Smooth muscle cell (in vitro differentiated cells): ENCODE results near the gene MRPL51. TPM values are rescaled to one million over a fixed set of nuclear protein-coding genes. Genes with fewer than 3 reads are reported as not detected.
"Not testable (repeated sequence)": the region's sequence is repeated elsewhere in the genome, so short reads cannot be mapped to it uniquely, and the experiment has no call there.

Experiments used
- DNase-seq: peaks from one replicate; lab custom pipeline; 2025; ENCODE audit not compliant: unreplicated experiment; lab: John Stamatoyannopoulos, UW
- H2AFZ ChIP-seq: fragments of 200-600 bp; sonication (generic); 2 replicates; pipeline ENCODE4 v1.6.0; 2016; ENCODE audit warnings: antibody characterized with exemption, low read depth, mild to moderate bottlenecking
- H3F3A ChIP-seq: fragments of 200-600 bp; sonication (generic); 2 replicates; pipeline ENCODE4 v1.6.0; 2017; ENCODE audit warnings: antibody characterized with exemption, low read depth
- H3K27ac ChIP-seq: fragments of 200-600 bp; sonication (generic); 2 replicates; pipeline ENCODE4 v1.5.1; 2016; ENCODE audit warnings: low read depth, mild to moderate bottlenecking
- H3K27me3 ChIP-seq: fragments of 200-600 bp; sonication (generic); 2 replicates; pipeline ENCODE4 v1.6.1; 2016; ENCODE audit warnings: low read depth, mild to moderate bottlenecking
- H3K36me3 ChIP-seq: fragments of 200-600 bp; sonication (generic); 2 replicates; pipeline ENCODE4 v1.5.1; 2016; ENCODE audit warnings: low read depth
- H3K4me1 ChIP-seq: fragments of 200-600 bp; sonication (generic); 2 replicates; pipeline ENCODE4 v1.5.1; 2016; ENCODE audit warnings: low read depth
- H3K4me2 ChIP-seq: fragments of 200-600 bp; sonication (generic); 2 replicates; pipeline ENCODE4 v1.6.0; 2016; ENCODE audit warnings: mild to moderate bottlenecking
- H3K4me3 ChIP-seq: fragments of 200-600 bp; sonication (generic); 2 replicates; pipeline ENCODE4 v1.5.1; 2016; ENCODE audit warnings: mild to moderate bottlenecking
- H3K79me2 ChIP-seq: fragments of 200-600 bp; sonication (generic); 2 replicates; pipeline ENCODE4 v1.6.0; 2016; ENCODE audit warnings: low read depth, mild to moderate bottlenecking
- H3K9ac ChIP-seq: fragments of 200-600 bp; sonication (generic); 2 replicates; pipeline ENCODE4 v1.6.0; 2016; ENCODE audit warnings: low read depth
- H3K9me3 ChIP-seq: fragments of 200-600 bp; sonication (generic); replicated peaks from 2 replicates; pipeline ENCODE4 v1.5.1; 2016; ENCODE audit warnings: low read depth
- H4K20me1 ChIP-seq: fragments of 200-600 bp; sonication (generic); 2 replicates; pipeline ENCODE4 v1.6.0; 2016; ENCODE audit warnings: low read depth
- WGBS: methylation state at CpG from one replicate; pipeline ENCODE4 v1.1.7; 2016; ENCODE audit warnings: low lambda C conversion rate; 5-methylcytosine and 5-hydroxymethylcytosine counted together
- polyA plus RNA-seq: library from polyadenylated mRNA; unstranded; fragments of >200 nt; fragmentation: Nextera tagmentation; extraction: Ambion mirVana; gene quantifications from 2 replicates; pipeline ENCODE4 v1.2.1, GENCODE V29; 2016
- total RNA-seq: library from RNA; depleted of rRNA; stranded (reverse); fragments of >200 nt; gene quantifications from 2 replicates; pipeline ENCODE4 v1.2.3, GENCODE V29; 2014
- TF ChIP-seq, protein P1 (sequence below): fragments of 200-600 bp; sonication (generic); IDR thresholded peaks from 2 replicates; pipeline ENCODE4 v1.5.1; 2017; ENCODE audit warnings: borderline replicate concordance, mild to moderate bottlenecking, antibody characterized with exemption; ENCODE audit not compliant: insufficient read depth, poor library complexity, severe bottlenecking

The MRPL51 gene
- total and polyA plus RNA-seq, 2 experiments from 2014 or later = 126 to 364 TPM

GRCh38 chr12:6494258-6494743, 1.2 kb upstream of the MRPL51 start:
- Histone ChIP-seq H3K4me1 (peaks cover 21% of the 10 kb centered on the region), H4K20me1 (peaks cover 6% of the 10 kb centered on the region), H3K36me3 (no peaks in the 10 kb centered on the region), H3K27ac (peak overlapping the region; percentile 35), H3F3A (peaks cover 4% of the 10 kb centered on the region), H3K4me3 (peak overlapping the region; percentile 74), H2AFZ (peak overlapping the region; percentile 33), H3K4me2 (peak overlapping the region; percentile 84), H3K9me3 (no peaks in the 10 kb centered on the region), H3K27me3 (no peaks in the 10 kb centered on the region), H3K79me2 (peaks cover 35% of the 10 kb centered on the region), H3K9ac (peak overlapping the region; percentile 4)
- no peak for DNase-seq
- TF ChIP-seq, protein P1, sequence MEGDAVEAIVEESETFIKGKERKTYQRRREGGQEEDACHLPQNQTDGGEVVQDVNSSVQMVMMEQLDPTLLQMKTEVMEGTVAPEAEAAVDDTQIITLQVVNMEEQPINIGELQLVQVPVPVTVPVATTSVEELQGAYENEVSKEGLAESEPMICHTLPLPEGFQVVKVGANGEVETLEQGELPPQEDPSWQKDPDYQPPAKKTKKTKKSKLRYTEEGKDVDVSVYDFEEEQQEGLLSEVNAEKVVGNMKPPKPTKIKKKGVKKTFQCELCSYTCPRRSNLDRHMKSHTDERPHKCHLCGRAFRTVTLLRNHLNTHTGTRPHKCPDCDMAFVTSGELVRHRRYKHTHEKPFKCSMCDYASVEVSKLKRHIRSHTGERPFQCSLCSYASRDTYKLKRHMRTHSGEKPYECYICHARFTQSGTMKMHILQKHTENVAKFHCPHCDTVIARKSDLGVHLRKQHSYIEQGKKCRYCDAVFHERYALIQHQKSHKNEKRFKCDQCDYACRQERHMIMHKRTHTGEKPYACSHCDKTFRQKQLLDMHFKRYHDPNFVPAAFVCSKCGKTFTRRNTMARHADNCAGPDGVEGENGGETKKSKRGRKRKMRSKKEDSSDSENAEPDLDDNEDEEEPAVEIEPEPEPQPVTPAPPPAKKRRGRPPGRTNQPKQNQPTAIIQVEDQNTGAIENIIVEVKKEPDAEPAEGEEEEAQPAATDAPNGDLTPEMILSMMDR = no peak
- 4% methylated on average over 14 of the region's 14 CpGs for WGBS

- Histone ChIP-seq H3F3A (peaks cover 4% of the 10 kb centered on the region), H3K9ac (peak within 1 kb of the TSS; percentile 94), H3K4me1 (peaks cover 21% of the 10 kb centered on the region), H3K79me2 (peaks cover 35% of the 10 kb centered on the region), H4K20me1 (peaks cover 6% of the 10 kb centered on the region), H3K4me3 (peak within 1 kb of the TSS; percentile 74), H3K4me2 (peak within 1 kb of the TSS; percentile 84), H2AFZ (peak within 1 kb of the TSS; percentile 88), H3K27me3 (no peaks in the 10 kb centered on the region), H3K27ac (peak within 1 kb of the TSS; percentile 95), H3K9me3 (no peaks in the 10 kb centered on the region), H3K36me3 (no peaks in the 10 kb centered on the region)
- TF ChIP-seq, protein P1 = no peak
- under 1% methylated on average over 37 of the region's 49 CpGs for WGBS
- peak; percentile 81 for DNase-seq
These were observed 615 bp upstream of the MRPL51 start, which contains the start of gene NCAPD2 for GRCh38 chr12:6493497-6494257. Gene NCAPD2 (plus strand): TSS chr12:6494102. CDS start chr12:6495099, 997 bp downstream.

DNA sequence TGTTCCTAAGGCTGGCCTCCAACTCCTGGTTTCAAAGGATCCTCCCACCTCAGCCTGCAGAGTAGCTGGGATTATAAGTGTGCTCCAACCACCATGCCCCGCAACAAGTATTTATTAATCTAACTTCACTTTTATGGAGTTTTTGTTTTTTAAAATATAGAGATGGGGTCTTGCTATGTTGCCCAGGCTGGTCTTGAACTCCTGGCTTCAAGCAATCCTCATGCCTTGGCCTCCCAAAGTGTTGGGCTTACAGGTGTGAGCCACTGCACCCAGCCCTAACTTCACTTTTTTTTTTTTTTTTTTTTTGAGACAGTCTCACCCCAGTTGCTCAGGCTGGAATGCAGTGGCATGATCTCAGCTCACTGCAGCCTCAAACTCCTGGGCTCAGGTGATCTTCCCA, 2.4 kb downstream of the MRPL51 start:
- DNase-seq, H3K36me3 ChIP-seq, H3K4me2 ChIP-seq, H3K27me3 ChIP-seq, H3K27ac ChIP-seq, H4K20me1 ChIP-seq, H3F3A ChIP-seq, H3K9me3 ChIP-seq, H3K9ac ChIP-seq, H3K4me3 ChIP-seq, H2AFZ ChIP-seq: not testable (repeated sequence)
- 100% methylated on average over 1 of the region's 1 CpG for WGBS
- H3K4me1 ChIP-seq = peaks cover 21% of the 10 kb centered on the region
- peaks cover 21% of the 10 kb centered on the region for H3K79me2 ChIP-seq

DNA sequence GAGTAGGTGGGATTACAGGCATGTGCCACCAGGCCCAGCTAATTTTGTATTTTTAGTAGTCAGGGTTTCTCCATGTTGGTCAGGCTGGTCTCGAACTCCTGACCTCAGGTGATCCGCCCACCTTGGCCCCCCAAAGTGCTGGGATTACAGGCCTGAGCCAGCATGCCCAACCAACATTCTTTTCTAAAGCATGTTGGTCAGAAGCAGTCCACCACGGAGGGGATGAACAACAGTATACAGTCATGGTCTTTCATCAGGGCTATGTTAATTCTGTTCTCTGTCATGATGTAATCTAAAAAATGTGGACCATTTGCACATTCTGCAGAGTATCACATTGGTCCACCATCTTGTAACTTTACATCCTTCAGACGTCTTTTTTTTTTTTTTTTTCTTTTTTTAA, 3.6 kb downstream of the MRPL51 start:
- Histone ChIP-seq H3K9ac (no peak overlapping the region), H3F3A (peaks cover 4% of the 10 kb centered on the region), H3K4me2 (no peak overlapping the region), H3K9me3 (no peaks in the 10 kb centered on the region), H3K27me3 (no peaks in the 10 kb centered on the region), H3K4me3 (no peak overlapping the region), H2AFZ (no peak overlapping the region), H3K27ac (no peak overlapping the region), H3K4me1 (peaks cover 9% of the 10 kb centered on the region), H3K79me2 (peaks cover 9% of the 10 kb centered on the region), H4K20me1 (peaks cover 1% of the 10 kb centered on the region), H3K36me3 (no peaks in the 10 kb centered on the region)
- DNase-seq = no peak
- 72% methylated on average over 4 of the region's 4 CpGs for WGBS
- TF ChIP-seq, protein P1 = no peak
